Central memory CD8-positive, alpha-beta T cell (primary cell): ENCODE results near the gene DCUN1D2.

Source experiments
- ATAC-seq: fragments of 150-1000 bp; cut with Tn5 transposase; replicated peaks from 2 replicates; pipeline ENCODE4 v1.10.0; 2022; ENCODE audit warnings: mild to moderate bottlenecking, moderate FRiP score, moderate number of reproducible peaks; ENCODE audit not compliant: poor library complexity, severe bottlenecking; ENCODE audit errors: extremely low read depth
- DNase-seq, 2 donors: peaks; one replicate each; pipeline ENCODE4 v3.0.0; 2021; ENCODE audit warnings: low spot score in 2 of 2
- H3K27ac Mint-ChIP-seq: one replicate; pipeline ENCODE4 v1.8.0; 2022; ENCODE audit warnings: low read depth, mild to moderate bottlenecking, moderate library complexity, mixed read lengths
- H3K27me3 Mint-ChIP-seq: one replicate; pipeline ENCODE4 v1.8.0; 2022; ENCODE audit warnings: mixed read lengths
- H3K36me3 Mint-ChIP-seq: one replicate; pipeline ENCODE4 v1.8.0; 2022; ENCODE audit warnings: mild to moderate bottlenecking, moderate library complexity, mixed read lengths; ENCODE audit not compliant: insufficient read depth
- H3K4me1 Mint-ChIP-seq: one replicate; pipeline ENCODE4 v1.8.0; 2022; ENCODE audit warnings: mixed read lengths
- H3K4me3 Mint-ChIP-seq: one replicate; pipeline ENCODE4 v1.8.0; 2022; ENCODE audit warnings: mild to moderate bottlenecking, moderate library complexity, mixed read lengths
- H3K9me3 Mint-ChIP-seq: one replicate; pipeline ENCODE4 v1.8.0; 2022; ENCODE audit warnings: mixed read lengths

DCUN1D2 gene

DNA sequence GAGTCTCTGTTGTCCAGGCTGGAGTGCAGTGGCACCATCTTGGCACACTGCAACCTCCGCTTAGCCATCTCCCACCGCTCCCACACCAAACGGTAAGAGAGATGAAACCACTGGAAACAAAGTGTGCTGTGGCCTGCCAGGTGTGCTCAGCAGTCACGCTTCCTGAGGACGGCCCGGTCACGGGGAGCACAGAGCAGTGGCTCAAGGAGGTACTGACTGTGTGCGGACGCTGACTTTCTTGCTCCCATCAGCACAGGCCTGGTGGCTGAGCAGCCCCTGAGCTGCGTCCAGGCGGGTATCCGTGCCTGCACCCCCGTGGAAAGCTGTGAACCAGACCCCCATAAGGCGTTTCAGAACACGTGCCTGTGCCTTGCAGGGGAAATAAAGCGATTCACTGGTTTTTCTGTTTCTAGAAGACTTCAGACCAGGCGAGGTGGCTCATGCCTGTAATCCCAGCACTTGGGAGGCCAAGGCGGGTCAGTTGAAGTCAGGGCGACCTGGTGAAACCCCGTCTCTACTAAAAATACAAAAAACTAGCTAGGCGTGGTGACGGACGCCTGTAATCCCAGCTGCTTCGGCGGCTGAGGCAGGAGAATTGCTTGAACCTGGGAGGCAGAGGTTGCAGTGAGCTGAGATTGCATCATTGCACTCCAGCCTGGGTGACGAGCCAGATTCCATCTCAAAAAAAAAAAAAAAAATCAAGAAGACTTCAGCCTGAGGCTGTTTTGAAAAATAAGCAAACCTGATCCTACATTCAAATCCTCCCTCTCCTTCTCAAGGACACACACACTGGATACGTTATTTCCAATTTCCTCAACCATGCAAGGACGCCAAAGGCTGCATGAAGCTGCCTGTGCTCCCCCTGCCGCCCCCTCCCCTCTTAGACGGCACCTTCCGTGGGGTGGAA is 62.7 kb downstream of the DCUN1D2 start:
- ATAC-seq (no peak), DNase-seq (no peak)
- no peak overlapping the region for H3K27ac Mint-ChIP-seq
- peaks cover 1% of the 10 kb centered on the region for H3K36me3 Mint-ChIP-seq
- H3K9me3 Mint-ChIP-seq: no peaks in the 10 kb centered on the region
- H3K4me3 Mint-ChIP-seq: no peak overlapping the region
- H3K27me3 Mint-ChIP-seq: no peaks in the 10 kb centered on the region
- no peaks in the 10 kb centered on the region for H3K4me1 Mint-ChIP-seq

DNA sequence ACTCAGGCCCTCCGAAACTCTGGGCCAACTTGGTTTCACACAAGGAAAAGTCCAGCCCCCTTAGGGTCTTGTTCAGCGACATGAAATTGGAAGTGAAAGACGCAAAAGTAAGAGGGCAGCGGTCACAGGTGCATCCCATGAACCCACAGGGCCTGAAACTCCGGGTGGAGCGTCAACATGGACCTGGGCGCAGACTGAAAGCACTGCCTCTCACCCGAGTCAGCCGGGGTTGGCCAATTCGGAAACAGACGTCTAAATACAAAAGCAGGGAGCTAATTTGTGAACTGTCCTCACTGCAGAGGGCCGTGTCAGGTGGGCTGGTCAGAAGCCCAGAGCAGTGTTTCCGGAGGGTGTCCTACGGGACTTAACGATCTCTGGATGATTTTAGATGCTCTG is 63.9 kb downstream of the DCUN1D2 start:
- no peaks in the 10 kb centered on the region for H3K27me3 Mint-ChIP-seq
- H3K4me1 Mint-ChIP-seq: no peaks in the 10 kb centered on the region
- no peak for DNase-seq
- no peak for ATAC-seq
- no peaks in the 10 kb centered on the region for H3K9me3 Mint-ChIP-seq
- H3K27ac Mint-ChIP-seq: no peak overlapping the region
- H3K36me3 Mint-ChIP-seq: peaks cover 1% of the 10 kb centered on the region
- no peak overlapping the region for H3K4me3 Mint-ChIP-seq

DNA sequence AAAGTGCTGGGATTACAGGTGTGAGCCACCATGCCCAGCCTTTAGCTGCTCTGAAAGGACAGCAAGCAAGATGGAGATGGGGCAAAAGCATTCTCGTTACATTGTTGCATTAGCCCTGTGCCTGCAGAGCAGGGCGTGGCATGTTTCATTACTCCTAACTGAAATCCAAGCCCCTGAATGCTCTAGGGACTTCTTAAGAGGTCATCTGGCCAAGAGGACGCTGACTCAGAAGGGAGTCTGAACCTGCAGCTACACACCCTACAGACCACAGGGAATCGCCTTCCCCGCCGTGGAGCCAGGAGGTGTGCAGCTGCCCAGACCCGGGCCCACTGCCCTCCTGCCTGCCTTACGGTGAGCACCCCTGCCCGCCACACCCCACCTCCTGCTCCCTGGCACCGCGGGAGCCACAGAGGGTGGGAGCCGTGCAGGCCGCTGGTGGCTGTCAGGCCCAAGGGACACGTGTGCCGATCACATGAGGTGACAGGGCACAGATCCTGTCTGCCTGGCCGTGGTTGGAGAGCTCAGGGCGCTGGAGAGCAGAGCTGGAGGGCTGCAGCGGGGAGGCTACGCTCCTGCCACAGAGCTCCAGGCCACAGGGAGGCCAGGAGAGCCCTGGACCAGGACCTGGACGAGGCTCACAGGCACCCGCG is 64.4 kb downstream of the DCUN1D2 start:
- H3K4me1 Mint-ChIP-seq: no peaks in the 10 kb centered on the region
- H3K4me3 Mint-ChIP-seq: no peak overlapping the region
- H3K36me3 Mint-ChIP-seq: peaks cover 1% of the 10 kb centered on the region
- ATAC-seq (no peak), DNase-seq (no peak)
- no peak overlapping the region for H3K27ac Mint-ChIP-seq
- H3K27me3 Mint-ChIP-seq: no peaks in the 10 kb centered on the region
- H3K9me3 Mint-ChIP-seq: no peaks in the 10 kb centered on the region

DNA sequence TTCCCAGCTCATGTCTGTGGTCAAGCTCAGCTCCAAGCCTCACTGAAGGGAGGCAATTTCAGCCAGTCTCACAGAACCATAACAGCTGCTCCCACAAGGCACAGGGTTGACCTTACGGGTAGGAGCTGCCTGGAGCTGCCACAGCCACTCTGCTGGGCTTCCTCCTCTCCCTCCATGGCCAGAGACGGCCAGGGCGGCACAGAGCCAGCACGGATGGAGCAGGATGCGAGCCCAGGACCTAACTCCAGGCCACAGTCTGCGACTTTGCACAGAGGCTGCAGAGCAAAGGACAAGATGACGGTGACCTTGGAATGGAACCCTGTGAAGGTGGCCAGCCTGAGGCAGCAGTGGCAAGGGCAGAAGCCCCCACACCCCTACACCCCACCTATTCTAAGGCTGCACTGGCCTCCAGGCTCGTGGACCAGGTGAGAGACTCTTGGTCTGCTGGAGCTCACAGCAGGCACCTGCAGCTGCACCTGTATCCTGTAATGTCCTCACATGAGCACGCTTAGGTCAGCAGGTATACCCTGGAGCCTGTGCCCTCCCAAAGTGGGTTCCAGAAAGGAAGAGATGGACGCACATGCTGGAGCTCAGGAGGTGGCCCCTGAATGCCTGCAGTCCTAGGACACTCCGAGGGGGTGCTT is 66.9 kb downstream of the DCUN1D2 start:
- no peaks in the 10 kb centered on the region for H3K4me1 Mint-ChIP-seq
- DNase-seq (no peak), ATAC-seq (no peak)
- no peak overlapping the region for H3K4me3 Mint-ChIP-seq
- H3K36me3 Mint-ChIP-seq: peaks cover 1% of the 10 kb centered on the region
- H3K9me3 Mint-ChIP-seq: no peaks in the 10 kb centered on the region
- H3K27me3 Mint-ChIP-seq: no peaks in the 10 kb centered on the region
- H3K27ac Mint-ChIP-seq: no peak overlapping the region

DNA sequence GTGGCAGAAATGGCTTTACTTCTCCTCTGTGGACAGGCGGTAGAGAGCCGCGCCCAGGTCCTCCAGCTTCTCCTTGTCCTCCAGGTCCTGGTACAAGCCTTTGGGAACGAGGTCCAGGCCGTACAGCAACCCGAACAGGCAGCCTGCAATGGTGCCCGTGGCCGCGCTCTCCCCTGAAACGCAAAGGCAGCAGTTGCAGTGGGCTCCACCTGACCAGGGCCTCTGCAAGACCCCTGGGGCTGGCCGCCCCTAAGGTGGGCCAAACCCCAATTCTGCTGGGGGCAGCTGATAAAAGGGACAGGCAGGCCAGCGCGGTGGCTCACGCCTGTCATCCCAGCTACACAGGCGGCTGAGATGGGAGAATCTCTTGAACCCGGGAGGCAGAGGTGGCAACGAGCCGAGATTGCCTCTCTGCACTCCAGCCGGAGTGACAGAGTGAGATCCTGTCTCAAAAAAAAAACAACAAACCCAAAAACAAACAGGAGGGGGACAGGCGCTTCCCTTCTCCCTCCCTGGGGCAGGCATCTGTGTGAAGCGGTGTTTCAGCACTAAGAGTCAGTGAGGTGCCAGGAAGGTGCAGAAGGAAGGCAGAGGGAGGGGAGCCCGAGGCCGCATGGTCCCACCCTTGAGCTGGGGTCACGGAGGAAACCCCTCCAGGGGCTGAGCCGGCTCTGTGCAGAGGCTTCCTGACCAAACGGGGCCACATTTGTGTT is 67.5 kb downstream of the DCUN1D2 start:
- Mint-ChIP-seq H3K4me1 (no peaks in the 10 kb centered on the region), H3K9me3 (no peaks in the 10 kb centered on the region), H3K27me3 (no peaks in the 10 kb centered on the region), H3K27ac (no peak overlapping the region), H3K36me3 (peaks cover 1% of the 10 kb centered on the region), H3K4me3 (no peak overlapping the region)
- DNase-seq (no peak), ATAC-seq (no peak)

DNA sequence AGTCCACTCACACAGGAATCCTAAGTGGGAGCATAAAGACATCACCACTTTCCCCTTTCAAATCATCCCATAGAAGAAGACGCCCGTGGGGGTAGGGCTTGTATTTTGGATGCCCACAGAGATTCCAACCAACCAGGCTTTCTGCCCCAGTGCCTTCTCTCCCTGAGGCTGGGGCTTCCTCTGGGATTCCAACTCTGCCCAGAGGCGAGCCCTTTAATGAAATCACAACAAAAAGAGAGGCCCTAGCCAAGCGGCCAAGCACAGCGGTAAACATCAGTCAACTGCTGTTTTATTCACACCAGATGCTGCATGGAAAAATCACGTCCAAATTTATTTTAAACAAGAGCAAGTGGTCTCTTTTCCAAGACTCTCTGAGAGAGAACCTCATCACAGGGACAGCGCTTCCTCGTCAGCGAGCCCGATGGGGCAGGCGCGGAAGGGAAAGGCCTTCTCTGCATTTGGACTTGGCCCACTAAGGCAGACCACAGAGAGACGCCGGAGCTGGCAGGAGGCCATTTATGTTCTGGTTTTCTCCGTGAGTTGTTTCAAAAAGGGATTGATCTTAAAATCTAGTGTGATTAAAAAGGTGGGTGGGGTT is 68.7 kb downstream of the DCUN1D2 start:
- no peaks in the 10 kb centered on the region for H3K9me3 Mint-ChIP-seq
- no peak overlapping the region for H3K27ac Mint-ChIP-seq
- peaks cover 4% of the 10 kb centered on the region for H3K27me3 Mint-ChIP-seq
- peaks cover 1% of the 10 kb centered on the region for H3K36me3 Mint-ChIP-seq
- no peak for ATAC-seq
- H3K4me3 Mint-ChIP-seq: no peak overlapping the region
- no peaks in the 10 kb centered on the region for H3K4me1 Mint-ChIP-seq
- no peak for DNase-seq

DNA sequence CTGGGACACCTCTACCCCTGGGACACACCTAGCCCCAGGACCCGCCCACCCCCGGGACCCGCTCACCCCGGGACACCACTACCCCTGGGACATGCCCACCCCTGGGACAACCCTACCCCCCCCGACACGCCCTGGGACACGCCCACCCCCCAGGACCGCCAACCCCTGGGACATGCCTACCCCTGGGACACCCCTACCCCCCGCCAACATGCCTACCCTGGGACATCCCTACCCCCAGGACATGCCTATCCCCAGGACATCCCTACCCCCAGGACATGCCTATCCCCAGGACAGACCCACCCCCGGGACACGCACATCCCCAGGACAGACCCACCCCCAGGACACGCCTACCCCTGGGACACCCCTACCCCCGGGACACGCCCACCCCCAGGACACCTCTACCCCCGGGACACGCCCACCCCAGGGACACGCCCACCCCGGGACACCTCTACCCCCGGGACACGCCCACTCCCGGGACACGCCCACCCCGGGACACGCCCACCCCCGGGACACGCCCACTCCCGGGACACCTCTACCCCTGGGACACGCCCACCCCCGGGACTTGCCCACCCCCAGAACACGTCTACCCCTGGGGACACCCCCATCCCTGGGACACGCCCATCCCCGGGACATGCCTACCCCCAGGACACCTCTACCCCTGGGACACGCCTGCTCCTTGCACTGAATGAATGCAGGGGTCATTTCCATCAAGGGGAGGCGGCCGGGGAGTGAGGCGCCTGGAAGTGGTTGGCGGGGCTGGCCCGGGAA is 69.5 kb downstream of the DCUN1D2 start:
- DNase-seq (no peak), ATAC-seq (no peak)
- Mint-ChIP-seq H3K4me1 (no peaks in the 10 kb centered on the region), H3K27ac (no peak overlapping the region), H3K36me3 (peaks cover 1% of the 10 kb centered on the region), H3K27me3 (peaks cover 10% of the 10 kb centered on the region), H3K9me3 (no peaks in the 10 kb centered on the region), H3K4me3 (no peak overlapping the region)

DNA sequence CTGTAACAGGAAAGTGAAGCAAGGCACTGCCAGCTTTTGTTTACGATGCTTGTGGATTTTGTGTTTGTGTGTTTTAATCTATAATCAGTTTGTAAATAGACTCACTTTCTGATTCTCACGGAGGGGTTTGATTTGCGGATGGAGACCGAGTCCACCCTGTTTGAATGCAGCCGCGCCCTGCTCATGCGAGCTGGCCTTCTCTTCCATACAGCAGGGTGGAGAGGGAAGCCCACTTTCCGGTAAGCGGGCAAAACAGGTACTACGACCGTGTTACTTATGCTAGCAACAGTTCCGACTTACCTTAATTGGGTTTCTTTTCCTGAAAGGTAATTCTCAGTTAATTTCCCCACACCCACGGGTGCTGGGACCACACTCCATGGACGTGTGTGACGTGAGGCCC is 70.3 kb downstream of the DCUN1D2 start:
- peaks cover 1% of the 10 kb centered on the region for H3K36me3 Mint-ChIP-seq
- H3K27ac Mint-ChIP-seq: no peak overlapping the region
- H3K27me3 Mint-ChIP-seq: peaks cover 10% of the 10 kb centered on the region
- no peaks in the 10 kb centered on the region for H3K9me3 Mint-ChIP-seq
- no peaks in the 10 kb centered on the region for H3K4me1 Mint-ChIP-seq
- no peak for DNase-seq
- H3K4me3 Mint-ChIP-seq: no peak overlapping the region
- ATAC-seq: no peak

DNA sequence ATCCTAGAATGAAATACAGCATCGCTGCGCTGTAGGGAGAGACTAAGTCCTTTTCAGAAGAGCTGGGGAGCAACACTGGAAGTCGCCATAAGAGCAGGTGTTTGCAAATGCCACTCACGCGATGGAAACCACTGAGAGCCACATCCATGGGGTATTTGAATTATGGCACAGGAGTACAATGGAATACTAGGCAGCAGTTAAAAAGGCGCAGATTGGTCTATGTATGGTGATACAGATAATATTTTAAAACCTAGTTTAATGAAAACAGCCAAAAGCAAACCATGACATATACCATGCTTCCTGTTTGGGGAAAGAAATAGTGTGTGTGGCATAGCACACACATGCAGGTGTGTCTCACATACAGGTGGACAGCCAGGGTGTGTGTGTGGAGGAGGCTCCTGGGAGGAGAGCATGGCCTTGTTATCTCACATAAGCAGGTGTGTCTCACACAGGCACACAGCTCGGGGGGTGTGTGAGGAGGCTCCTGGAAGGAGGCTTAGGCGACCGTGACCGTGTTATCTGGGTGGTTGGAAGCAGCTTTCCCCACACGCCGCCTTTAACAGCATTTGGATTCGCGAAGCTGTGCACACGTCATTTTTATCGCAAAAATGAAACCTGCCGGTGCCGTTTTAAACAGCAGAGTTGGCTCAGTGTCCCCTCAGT is 70.8 kb downstream of the DCUN1D2 start:
- ATAC-seq: no peak

DNA sequence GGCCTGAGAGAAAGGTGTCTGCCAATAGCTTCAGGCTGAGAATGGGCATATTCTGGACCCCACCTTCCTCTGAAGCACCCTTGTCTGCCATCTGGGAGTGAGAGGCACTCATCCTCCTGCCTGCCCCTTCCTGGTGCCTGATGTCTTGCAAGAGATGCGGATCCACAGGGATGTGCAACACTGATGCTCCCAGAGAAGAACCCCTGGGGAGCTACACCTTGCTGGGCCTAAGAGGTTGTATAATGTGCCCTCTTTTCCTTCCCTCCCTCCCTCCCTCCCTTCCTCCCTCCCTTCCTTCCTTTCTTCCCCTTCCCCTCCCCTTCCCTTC is 71.8 kb downstream of the DCUN1D2 start:
- Mint-ChIP-seq H3K27me3 (peaks cover 10% of the 10 kb centered on the region), H3K27ac (no peak overlapping the region), H3K9me3 (no peaks in the 10 kb centered on the region), H3K4me1 (no peaks in the 10 kb centered on the region), H3K4me3 (no peak overlapping the region), H3K36me3 (no peaks in the 10 kb centered on the region)
- DNase-seq (no peak), ATAC-seq (no peak)

More for the DNA sequence above, 70.8 kb downstream of the DCUN1D2 start:
- Mint-ChIP-seq H3K4me1 (no peaks in the 10 kb centered on the region), H3K27me3 (peaks cover 10% of the 10 kb centered on the region), H3K9me3 (no peaks in the 10 kb centered on the region), H3K36me3 (peaks cover 1% of the 10 kb centered on the region), H3K4me3 (no peak overlapping the region), H3K27ac (no peak overlapping the region)
- no peak for DNase-seq

DNA sequence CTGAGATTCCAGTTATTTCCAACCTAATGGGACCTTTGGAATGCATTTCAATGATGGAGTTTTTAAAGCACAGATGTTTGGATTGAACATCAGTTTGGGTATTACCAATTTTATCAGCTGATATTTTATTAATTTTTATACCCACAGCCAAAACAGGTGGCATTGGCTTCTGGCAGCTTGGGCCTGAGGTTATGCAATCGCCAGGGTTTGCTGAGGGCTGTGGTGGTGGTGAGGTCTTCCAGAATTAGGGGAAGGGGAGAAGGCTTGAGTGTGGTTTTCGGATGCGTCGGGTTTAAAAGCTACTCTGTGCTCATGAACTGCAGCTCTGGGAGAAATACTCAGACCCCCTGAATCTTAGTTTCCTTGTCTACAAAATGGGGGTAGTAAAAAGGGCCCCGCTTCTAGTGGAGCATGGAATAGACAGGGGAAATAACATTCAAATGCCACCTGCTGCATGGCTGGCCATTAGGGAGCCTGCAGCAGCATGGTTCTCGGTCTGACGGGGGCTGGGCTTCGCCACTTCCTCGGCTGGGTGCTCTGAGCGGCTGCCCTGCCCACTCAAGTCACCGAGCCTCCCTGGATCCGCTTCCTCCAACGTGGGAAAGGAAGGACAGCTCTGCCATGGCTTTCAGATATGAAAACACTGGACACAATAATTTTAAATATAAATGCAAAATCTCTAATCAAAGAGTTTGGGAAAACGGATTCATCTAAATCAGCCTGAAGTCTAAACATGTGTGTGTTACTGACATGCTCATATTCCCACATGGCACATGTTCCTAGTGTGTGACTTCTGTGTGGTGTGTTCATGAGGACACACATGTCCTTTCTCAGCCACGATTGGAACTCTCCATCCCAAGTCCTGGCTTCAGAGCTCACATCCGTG is 72.4 kb downstream of the DCUN1D2 start:
- Mint-ChIP-seq H3K9me3 (no peaks in the 10 kb centered on the region), H3K4me1 (no peaks in the 10 kb centered on the region), H3K36me3 (no peaks in the 10 kb centered on the region), H3K27me3 (peaks cover 10% of the 10 kb centered on the region), H3K27ac (no peak overlapping the region), H3K4me3 (no peak overlapping the region)
- ATAC-seq: no peak
- DNase-seq: no peak
